ENCODE data around the gene COL13A1. TPM values are rescaled to one million over a fixed set of nuclear protein-coding genes. Genes with fewer than 3 reads are reported as not detected.

The COL13A1 gene
- total and polyA plus RNA-seq, 8 donors = 2.1 to 68.5 (median 52.4) TPM

DNA sequence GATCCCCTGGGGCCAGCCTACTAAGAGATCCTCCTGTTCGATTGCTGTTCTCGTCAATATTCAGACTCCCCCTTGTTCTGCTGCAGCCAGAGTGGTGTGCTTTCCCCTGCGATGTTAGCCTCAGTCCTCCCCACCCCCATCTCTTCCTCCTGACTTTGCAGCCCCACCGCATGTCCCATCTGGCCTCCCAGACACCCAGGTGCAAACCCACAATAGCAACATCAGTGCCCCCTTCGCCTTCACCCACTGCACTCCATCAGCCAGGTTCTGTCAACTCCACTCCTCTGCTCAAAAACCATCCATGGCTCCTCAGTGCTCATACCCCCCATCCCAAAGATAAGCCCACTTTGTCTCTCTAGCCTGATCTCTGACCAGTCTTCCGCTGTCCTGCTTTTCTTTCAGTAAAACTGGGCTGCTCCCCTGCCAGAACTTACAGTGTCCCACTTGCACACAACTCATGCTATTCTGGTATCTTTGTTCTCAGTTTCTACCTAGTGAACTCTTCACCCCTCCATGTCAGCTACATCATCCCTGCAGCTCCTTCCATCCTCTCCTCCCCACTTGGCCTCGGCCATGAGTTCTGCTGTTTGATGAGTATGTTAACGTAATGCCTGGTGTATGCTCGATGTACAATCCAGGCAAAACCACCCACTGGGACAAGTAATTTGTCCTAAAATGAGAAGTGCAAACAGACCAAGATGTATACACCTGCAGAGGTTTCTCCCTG, 26.6 kb downstream of the COL13A1 start:
- Histone ChIP-seq H3K36me3 (no peaks in the 10 kb centered on the region), H3K4me1 (no peaks in the 10 kb centered on the region), H3K9me3 (no peaks in the 10 kb centered on the region), H3K27me3 (peaks cover 0 to 16% of the 10 kb centered on the region in 2 donors), H3K27ac (no peak overlapping the region), H3K4me3 (no peak overlapping the region)
- ATAC-seq = no peak
- TF ChIP-seq, protein P1, sequence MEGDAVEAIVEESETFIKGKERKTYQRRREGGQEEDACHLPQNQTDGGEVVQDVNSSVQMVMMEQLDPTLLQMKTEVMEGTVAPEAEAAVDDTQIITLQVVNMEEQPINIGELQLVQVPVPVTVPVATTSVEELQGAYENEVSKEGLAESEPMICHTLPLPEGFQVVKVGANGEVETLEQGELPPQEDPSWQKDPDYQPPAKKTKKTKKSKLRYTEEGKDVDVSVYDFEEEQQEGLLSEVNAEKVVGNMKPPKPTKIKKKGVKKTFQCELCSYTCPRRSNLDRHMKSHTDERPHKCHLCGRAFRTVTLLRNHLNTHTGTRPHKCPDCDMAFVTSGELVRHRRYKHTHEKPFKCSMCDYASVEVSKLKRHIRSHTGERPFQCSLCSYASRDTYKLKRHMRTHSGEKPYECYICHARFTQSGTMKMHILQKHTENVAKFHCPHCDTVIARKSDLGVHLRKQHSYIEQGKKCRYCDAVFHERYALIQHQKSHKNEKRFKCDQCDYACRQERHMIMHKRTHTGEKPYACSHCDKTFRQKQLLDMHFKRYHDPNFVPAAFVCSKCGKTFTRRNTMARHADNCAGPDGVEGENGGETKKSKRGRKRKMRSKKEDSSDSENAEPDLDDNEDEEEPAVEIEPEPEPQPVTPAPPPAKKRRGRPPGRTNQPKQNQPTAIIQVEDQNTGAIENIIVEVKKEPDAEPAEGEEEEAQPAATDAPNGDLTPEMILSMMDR (IDR thresholded peaks at IDR 0.05) = no peak
- DNase-seq = no peak
- intact Hi-C loops (cut with DNase I) = no loop called here

DNA sequence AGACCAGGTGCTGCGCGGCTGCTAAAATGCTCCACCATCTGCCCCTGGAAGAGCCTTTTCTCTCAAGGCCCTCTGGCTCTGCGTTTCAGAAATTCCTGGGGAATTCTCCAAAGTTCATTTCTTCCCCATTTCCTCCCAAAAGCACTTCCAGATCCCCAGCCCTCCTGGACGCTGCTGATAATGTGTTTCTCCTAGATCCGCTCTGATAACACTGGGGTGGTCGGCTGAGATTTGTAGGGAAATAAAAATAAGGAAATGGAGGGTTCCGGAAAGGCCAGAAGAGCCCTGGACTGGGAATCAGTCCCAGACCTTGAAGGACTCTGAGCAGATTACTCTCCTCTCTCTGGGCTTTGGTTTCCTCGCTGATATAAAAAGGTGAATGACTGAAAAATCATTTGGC, 28.1 kb downstream of the COL13A1 start:
- ATAC-seq (no peak), DNase-seq (no peak)
- Histone ChIP-seq H3K4me3 (no peak overlapping the region), H3K27me3 (peaks cover 0 to 16% of the 10 kb centered on the region in 2 donors), H3K4me1 (no peaks in the 10 kb centered on the region), H3K27ac (no peak overlapping the region), H3K9me3 (no peaks in the 10 kb centered on the region), H3K36me3 (no peaks in the 10 kb centered on the region)
- intact Hi-C loops (cut with DNase I) = no loop called here
- TF ChIP-seq, protein P1 (IDR thresholded peaks at IDR 0.05) = no peak

DNA sequence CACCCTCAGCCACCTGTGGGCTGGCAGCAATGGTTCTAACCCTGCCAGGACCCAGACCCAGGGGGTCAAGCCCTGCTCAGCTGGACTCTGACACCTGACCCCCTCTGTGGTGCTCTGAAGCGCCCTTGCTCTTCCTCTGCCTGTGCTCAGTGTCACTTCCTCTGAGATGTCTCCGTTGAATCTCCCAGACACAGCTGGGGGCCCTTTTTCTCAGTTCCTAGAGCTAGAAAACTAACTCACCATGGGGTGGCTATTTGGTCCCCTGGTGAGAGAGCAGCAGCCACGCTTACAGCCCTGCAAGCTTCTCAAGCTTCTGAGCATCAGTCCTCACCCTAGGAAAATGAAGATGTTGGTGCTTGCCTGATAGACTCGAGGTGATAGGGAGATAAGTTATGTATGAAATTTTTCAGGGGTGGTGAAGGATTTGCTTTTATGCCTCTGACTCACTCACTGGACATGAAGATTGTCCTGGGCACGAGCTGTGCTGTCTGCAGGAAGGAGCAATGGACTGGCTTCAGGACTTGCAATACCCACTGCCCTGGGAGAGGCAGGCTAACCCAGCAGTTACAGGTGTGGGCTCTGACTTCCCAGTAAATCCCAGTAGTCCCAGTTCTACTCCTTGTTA, 29.6 kb downstream of the COL13A1 start:
- H3K27ac ChIP-seq = no peak overlapping the region
- ATAC-seq = no peak

DNA sequence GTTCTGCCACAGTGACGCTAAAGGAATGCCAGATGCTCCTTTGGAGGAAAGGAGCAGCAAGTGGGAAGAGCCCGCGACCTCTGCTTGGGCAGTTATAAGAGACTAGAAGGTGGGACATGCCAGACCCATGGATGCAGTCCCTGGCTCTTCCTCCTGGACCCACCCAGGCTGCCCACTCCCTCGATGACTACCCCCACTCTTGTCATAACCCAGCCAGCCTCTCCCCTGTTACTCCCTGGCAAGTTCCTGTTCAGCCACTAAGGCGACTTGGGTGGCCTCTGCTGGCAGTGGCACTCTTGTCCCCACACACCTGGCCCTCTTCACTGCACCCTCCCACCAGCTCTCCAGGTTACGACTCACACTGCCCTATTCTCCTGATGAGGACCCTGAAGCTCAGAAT, 33.5 kb downstream of the COL13A1 start:
- TF ChIP-seq, protein P1 (IDR thresholded peaks at IDR 0.05) = no peak
- no peaks in the 10 kb centered on the region for H3K4me1 ChIP-seq
- ATAC-seq (no peak), DNase-seq (no peak)
- no peak overlapping the region for H3K27ac ChIP-seq
- H3K4me3 ChIP-seq = no peak overlapping the region
- intact Hi-C loops (cut with DNase I) = no loop called here
- H3K9me3 ChIP-seq = no peaks in the 10 kb centered on the region
- H3K27me3 ChIP-seq = peaks cover 0 to 19% of the 10 kb centered on the region in 2 donors
- no peaks in the 10 kb centered on the region for H3K36me3 ChIP-seq

More for the DNA sequence above, 29.6 kb downstream of the COL13A1 start:
- H3K9me3 ChIP-seq = no peaks in the 10 kb centered on the region
- TF ChIP-seq, protein P1 (IDR thresholded peaks at IDR 0.05) = no peak
- H3K4me1 ChIP-seq = no peaks in the 10 kb centered on the region
- H3K36me3 ChIP-seq = no peaks in the 10 kb centered on the region
- DNase-seq = no peak
- intact Hi-C loops (cut with DNase I) = no loop called here
- no peak overlapping the region for H3K4me3 ChIP-seq
- H3K27me3 ChIP-seq = peaks cover 0 to 24% of the 10 kb centered on the region in 2 donors

DNA sequence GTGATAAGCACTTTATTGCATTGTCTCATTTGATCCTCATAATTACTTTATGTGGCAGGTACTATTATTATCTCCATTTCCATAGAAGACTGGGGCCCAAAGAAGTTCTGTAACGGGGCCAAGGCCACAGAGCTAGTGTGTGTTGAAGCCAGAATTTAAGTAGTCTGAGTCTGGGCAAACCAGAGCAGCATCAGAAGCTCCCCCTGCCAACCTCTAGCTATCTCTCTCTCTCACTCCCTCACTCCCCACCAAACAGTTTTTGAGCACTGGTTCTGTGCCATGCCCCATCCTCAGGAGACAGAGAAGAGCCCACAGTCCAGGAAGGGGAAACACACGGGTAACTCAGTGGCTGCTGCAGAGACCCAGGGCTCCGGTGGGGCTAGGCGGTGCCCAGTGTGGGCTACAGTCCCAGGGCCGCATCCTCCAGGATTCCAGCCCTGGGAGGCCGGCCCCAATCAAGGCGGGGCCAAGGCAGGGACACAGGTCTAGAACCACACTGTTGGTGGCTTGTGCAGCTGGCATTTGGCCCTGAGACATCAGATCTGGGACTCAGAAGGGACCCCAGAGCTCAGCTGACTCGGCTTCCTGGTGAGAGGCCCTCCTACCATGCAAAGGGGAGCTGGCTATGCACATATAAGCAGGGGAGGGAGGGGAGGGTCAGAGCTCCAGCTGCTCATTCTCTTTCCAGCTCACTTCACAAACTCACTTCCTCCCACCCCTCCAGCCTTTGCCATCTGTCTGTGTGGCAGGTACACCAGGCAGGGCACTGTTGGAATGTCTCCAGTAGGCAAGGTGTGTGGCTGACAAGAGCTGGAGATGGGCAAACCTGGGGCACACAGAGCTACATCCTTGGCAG, 34.4 kb downstream of the COL13A1 start:
- no peaks in the 10 kb centered on the region for H3K9me3 ChIP-seq
- TF ChIP-seq, protein P1 (IDR thresholded peaks at IDR 0.05) = no peak
- ATAC-seq = no peak
- H3K27me3 ChIP-seq = peaks cover 0 to 15% of the 10 kb centered on the region in 2 donors
- no peak overlapping the region for H3K27ac ChIP-seq
- no peaks in the 10 kb centered on the region for H3K4me1 ChIP-seq
- H3K36me3 ChIP-seq = no peaks in the 10 kb centered on the region
- DNase-seq = peak in 1 of 4 donors; percentile 52
- H3K4me3 ChIP-seq = no peak overlapping the region
- intact Hi-C loops (cut with DNase I) = no loop called here

All from left lung (tissue), 10 donors.